Tibial nerve (tissue), 4 donors: ENCODE measurements around the gene INTS6L. TPM values are rescaled to one million over a fixed set of nuclear protein-coding genes. Genes with fewer than 3 reads are reported as not detected.

Experiments
- DNase-seq, 2 donors: peaks; one replicate each; pipeline ENCODE4 v3.0.0-alpha.2; 2019; ENCODE audit warnings: low spot score in 2 of 2
- H3K27ac ChIP-seq, 4 donors: fragments of 200-600 bp; sonication (generic) in 3 of 4; one replicate each; pipeline ENCODE4 v1.5.1; 2017 to 2019; ENCODE audit warnings: mild to moderate bottlenecking in 1 of 4
- H3K27me3 ChIP-seq, 2 donors: fragments of 200-600 bp; sonication (generic) in 1 of 2; one replicate each; pipeline versions ENCODE4 v1.5.1 to v1.6.0; 2017 to 2019
- H3K36me3 ChIP-seq, 3 donors: fragments of 200-600 bp; sonication (generic); one replicate each; pipeline ENCODE4 v1.5.1; 2018 to 2019
- H3K4me1 ChIP-seq, 4 donors: fragments of 200-600 bp; sonication (generic) in 3 of 4; one replicate each; pipeline ENCODE4 v1.5.1; 2017 to 2019
- H3K4me3 ChIP-seq, 4 donors: fragments of 200-600 bp; sonication (generic) in 3 of 4; one replicate each; pipeline ENCODE4 v1.5.1; 2017 to 2019; ENCODE audit warnings: mild to moderate bottlenecking in 1 of 4, moderate library complexity in 1 of 4
- H3K9me3 ChIP-seq, 4 donors: fragments of 200-600 bp; sonication (generic) in 3 of 4; one replicate each; pipeline ENCODE4 v1.5.1; 2017 to 2019
- EP300 ChIP-seq, 2 donors: sonication (generic); formaldehyde crosslinking; IDR thresholded peaks; one replicate each; pipeline ENCODE4 v1.6.1; 2017; ENCODE audit warnings: antibody characterized with exemption in 2 of 2, mild to moderate bottlenecking in 1 of 2
- POLR2A ChIP-seq, 2 donors: fragments of 450-650 bp; IDR thresholded peaks; one replicate each; pipeline ENCODE4 v1.6.1; 2017; ENCODE audit warnings: antibody characterized with exemption in 2 of 2, mild to moderate bottlenecking in 2 of 2, moderate library complexity in 2 of 2
- WGBS, 2 donors: methylation state at CpG; one replicate each; pipeline ENCODE4 v1.1.5; 2018; 5-methylcytosine and 5-hydroxymethylcytosine counted together
- total RNA-seq, 4 donors: library from RNA; depleted of rRNA; stranded (reverse); fragments of >200 nt; gene quantifications; one replicate each; pipeline ENCODE4 v1.1.0, GENCODE V29; 2016
- TF ChIP-seq, protein P1 (sequence below), 5 experiments: fragments of 200-600 bp in 3 of 5; fragments of 450-650 bp in 2 of 5; sonication (generic) in 3 of 5; IDR thresholded peaks; one replicate each; pipeline ENCODE4 v1.5.1; 2016 to 2019; ENCODE audit warnings: antibody characterized with exemption in 5 of 5, mild to moderate bottlenecking in 3 of 5, moderate library complexity in 2 of 5

INTS6L gene
- total RNA-seq, result 10 to 100 TPM; 12.1 to 34.3 (median 13.9) TPM

DNA sequence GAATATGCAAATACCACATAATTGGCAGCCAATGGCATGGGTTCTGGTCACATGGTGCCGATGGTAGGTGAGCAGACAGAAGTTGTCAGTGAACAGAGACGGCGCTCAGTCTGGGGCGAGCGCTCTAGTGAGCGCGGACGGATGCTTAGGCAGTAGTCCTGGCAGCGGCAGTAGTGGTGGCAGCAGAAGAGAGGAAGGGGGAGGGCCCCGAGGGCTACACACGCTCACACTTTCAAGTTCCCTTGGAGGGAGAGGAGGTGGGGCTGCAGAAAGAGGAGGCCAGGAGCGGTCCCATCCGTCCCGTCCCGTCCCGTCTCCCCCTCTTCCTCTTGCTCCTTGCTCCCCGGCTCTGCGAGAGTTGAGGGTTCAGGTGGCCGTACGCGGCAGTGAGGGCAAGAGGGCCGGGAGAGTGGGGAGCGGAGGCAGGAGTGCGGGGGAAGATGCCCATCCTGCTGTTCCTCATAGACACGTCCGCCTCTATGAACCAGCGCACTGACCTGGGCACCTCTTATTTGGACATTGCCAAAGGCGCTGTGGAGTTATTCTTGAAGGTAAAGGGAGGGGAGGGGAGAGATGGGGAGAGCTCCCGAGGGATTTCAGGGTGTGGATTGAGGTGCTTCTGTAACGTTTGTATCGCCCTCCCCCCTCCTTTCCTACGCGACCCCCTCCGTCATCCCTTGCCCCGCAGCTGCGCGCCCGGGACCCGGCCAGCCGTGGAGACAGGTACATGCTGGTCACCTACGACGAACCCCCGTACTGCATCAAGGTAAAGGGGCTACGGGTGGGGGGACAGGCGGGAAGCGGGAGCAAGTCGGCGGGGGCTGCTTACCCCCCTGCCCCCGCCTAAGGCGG, at the start of gene INTS6L:
Gene INTS6L, plus strand, starts transcription at position 108 of the 852 bp plus-strand sequence. Its CDS starts 333 bp downstream, at position 441.
- TF ChIP-seq, protein P1, sequence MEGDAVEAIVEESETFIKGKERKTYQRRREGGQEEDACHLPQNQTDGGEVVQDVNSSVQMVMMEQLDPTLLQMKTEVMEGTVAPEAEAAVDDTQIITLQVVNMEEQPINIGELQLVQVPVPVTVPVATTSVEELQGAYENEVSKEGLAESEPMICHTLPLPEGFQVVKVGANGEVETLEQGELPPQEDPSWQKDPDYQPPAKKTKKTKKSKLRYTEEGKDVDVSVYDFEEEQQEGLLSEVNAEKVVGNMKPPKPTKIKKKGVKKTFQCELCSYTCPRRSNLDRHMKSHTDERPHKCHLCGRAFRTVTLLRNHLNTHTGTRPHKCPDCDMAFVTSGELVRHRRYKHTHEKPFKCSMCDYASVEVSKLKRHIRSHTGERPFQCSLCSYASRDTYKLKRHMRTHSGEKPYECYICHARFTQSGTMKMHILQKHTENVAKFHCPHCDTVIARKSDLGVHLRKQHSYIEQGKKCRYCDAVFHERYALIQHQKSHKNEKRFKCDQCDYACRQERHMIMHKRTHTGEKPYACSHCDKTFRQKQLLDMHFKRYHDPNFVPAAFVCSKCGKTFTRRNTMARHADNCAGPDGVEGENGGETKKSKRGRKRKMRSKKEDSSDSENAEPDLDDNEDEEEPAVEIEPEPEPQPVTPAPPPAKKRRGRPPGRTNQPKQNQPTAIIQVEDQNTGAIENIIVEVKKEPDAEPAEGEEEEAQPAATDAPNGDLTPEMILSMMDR (IDR thresholded peaks at IDR 0.05), result no peak
- TF ChIP-seq POLR2A (IDR thresholded peaks at IDR 0.05), result peak; percentile 84 to 95
- peak in 1 of 2 donors; percentile 98 for TF ChIP-seq EP300 (IDR thresholded peaks at IDR 0.05)
- peaks cover 0 to 4% (median 0%) of the 10 kb centered on the region in 4 donors for H3K4me1 ChIP-seq
- H3K27me3 ChIP-seq, result no peaks in the 10 kb centered on the region
- peak; percentile 69 to 88 for DNase-seq
- peak within 1 kb of the TSS; percentile 64 to 98 (median 94) for H3K27ac ChIP-seq
- WGBS, 2 donors, result 0 to 39% methylated on average over 21 to 50 of the region's 50 CpGs
- no peaks in the 10 kb centered on the region for H3K9me3 ChIP-seq
- H3K36me3 ChIP-seq, result no peaks in the 10 kb centered on the region
- peak within 1 kb of the TSS; percentile 43 to 88 (median 72) for H3K4me3 ChIP-seq

- no peaks in the 10 kb centered on the region for H3K36me3 ChIP-seq
- DNase-seq, result no peak
- no peak for TF ChIP-seq EP300 (IDR thresholded peaks at IDR 0.05)
- TF ChIP-seq POLR2A (IDR thresholded peaks at IDR 0.05), result no peak
- TF ChIP-seq, protein P1 (IDR thresholded peaks at IDR 0.05), result no peak
- WGBS, 2 donors, result 56 to 71% methylated on average over 3 of the region's 3 CpGs
- no peaks in the 10 kb centered on the region for H3K27me3 ChIP-seq
- no peak overlapping the region for H3K27ac ChIP-seq
- no peaks in the 10 kb centered on the region for H3K4me1 ChIP-seq
- H3K4me3 ChIP-seq, result no peak overlapping the region
- no peaks in the 10 kb centered on the region for H3K9me3 ChIP-seq
Observed at GRCh38 chrX:135476378-135476777, 44.1 kb upstream of the INTS6L start.

DNA sequence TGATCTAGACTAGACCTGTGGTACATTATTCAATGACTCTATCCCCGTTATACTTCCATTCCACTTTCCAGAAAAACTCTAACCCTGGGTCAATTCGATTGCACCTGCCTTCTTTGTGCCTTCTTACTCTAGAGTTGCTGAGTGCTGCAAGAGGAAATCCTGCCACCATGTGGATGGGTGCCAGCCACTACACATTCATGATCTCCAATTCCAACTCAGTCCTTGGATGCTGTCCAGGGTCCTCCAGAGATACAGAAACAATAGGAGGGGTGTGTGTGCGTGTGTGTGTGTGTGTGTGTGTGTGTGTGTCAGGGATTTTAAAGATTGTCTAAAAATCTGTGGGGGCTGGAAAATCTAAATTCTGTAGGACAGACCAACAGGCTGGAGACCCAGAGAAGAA, 42.9 kb upstream of the INTS6L start:
- peak; percentile 13 to 36 for DNase-seq
- no peaks in the 10 kb centered on the region for H3K36me3 ChIP-seq
- TF ChIP-seq, protein P1 (IDR thresholded peaks at IDR 0.05), result peak in 3 of 5 experiments; percentile 8 to 15 (median 13)
- no peak for TF ChIP-seq POLR2A (IDR thresholded peaks at IDR 0.05)
- no peak for TF ChIP-seq EP300 (IDR thresholded peaks at IDR 0.05)
- no peaks in the 10 kb centered on the region for H3K9me3 ChIP-seq
- no peak overlapping the region for H3K27ac ChIP-seq
- no peaks in the 10 kb centered on the region for H3K4me1 ChIP-seq
- H3K27me3 ChIP-seq, result no peaks in the 10 kb centered on the region
- no peak overlapping the region for H3K4me3 ChIP-seq
- 6 to 15% methylated on average over 3 of the region's 3 CpGs for WGBS, 2 donors

- WGBS, 2 donors, result 79% methylated on average over 7 of the region's 7 CpGs
- Histone ChIP-seq H3K4me3 (no peak overlapping the region), H3K27me3 (no peaks in the 10 kb centered on the region), H3K27ac (no peak overlapping the region), H3K4me1 (no peaks in the 10 kb centered on the region), H3K36me3 (no peaks in the 10 kb centered on the region), H3K9me3 (no peaks in the 10 kb centered on the region)
- no peak for DNase-seq
- TF ChIP-seq EP300 (IDR thresholded peaks at IDR 0.05) (no peak), POLR2A (IDR thresholded peaks at IDR 0.05) (no peak)
- TF ChIP-seq, protein P1 (IDR thresholded peaks at IDR 0.05), result no peak
Observed at GRCh38 chrX:135480076-135480475, 40.4 kb upstream of the INTS6L start.

- no peak overlapping the region for H3K4me3 ChIP-seq
- no peaks in the 10 kb centered on the region for H3K4me1 ChIP-seq
- no peak for TF ChIP-seq EP300 (IDR thresholded peaks at IDR 0.05)
- TF ChIP-seq, protein P1 (IDR thresholded peaks at IDR 0.05), result no peak
- TF ChIP-seq POLR2A (IDR thresholded peaks at IDR 0.05), result no peak
- DNase-seq, result no peak
- 85 to 89% methylated on average over 7 of the region's 7 CpGs for WGBS, 2 donors
- H3K36me3 ChIP-seq, result no peaks in the 10 kb centered on the region
- no peak overlapping the region for H3K27ac ChIP-seq
- peaks cover 0 to under 1% of the 10 kb centered on the region in 2 donors for H3K27me3 ChIP-seq
- no peaks in the 10 kb centered on the region for H3K9me3 ChIP-seq
Observed at GRCh38 chrX:135481696-135482179, 38.7 kb upstream of the INTS6L start.
